Activated CD8-positive, alpha-beta memory T cell treated with anti-CD3 and anti-CD28 coated beads, Interleukin-2, amount 50 U/mL, for 1 hour (primary cell): ENCODE data around the gene NUDT4.

Experiments
- DNase-seq: peaks from one replicate; pipeline ENCODE4 v3.0.0-alpha.2; 2020; ENCODE audit errors: extremely low read depth

The NUDT4 gene

DNA sequence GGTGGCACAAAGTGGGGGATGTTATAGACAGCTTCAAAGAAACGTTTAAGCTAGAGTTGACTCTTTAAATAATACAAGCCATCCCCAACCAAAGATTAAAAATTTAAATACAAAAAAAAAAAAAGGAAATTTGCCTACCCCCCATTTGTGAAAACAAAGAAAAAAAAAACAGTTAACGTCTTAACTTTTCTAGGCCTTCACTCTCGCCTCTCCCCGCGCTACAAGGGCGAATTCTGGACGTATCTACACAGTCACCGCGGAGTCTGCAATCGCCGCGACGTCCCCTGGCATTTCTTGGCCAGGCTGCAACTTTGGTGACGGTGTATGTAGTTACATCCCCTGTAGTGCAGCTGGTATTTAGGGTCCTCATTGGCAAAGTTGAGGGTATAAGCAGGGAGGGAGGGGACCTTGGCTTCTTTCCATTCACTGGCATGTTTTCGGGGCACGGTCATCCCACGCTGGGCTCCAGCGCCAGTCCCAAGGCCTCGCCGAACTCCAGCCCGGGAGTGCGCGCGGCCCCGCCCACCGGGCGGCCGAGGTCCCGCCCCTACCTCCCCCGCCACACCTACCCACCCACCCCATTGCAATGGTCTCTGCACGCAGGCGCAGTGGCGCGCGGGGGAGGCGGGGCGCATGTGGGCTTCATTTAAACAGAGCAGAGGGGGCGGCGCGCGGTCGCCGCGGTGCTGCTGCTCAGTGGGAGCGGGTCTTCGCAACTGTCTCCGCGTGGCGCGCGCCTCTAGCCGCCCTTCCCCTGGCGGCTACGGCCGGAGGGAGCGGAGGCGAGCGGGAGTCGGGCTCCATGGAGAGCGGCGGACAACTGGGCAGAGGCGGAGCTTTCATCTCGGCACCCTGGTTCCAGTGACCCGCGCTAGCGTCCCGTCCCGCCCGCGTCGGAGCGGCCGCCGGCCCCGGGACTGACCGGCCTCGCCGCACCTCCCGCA is at the start of gene NUDT4:
TSS of gene NUDT4 (plus strand) at position 674 of the 944 bp plus-strand sequence. CDS start 398 bp downstream, outside the sequence.
- peak; percentile 84 for DNase-seq

- DNase-seq: no peak
These were observed 44.7 kb upstream of the NUDT4 start for GRCh38 chr12:93333054-93333453.

GRCh38 chr12:93333828-93334227 is 43.9 kb upstream of the NUDT4 start:
- no peak for DNase-seq

DNA sequence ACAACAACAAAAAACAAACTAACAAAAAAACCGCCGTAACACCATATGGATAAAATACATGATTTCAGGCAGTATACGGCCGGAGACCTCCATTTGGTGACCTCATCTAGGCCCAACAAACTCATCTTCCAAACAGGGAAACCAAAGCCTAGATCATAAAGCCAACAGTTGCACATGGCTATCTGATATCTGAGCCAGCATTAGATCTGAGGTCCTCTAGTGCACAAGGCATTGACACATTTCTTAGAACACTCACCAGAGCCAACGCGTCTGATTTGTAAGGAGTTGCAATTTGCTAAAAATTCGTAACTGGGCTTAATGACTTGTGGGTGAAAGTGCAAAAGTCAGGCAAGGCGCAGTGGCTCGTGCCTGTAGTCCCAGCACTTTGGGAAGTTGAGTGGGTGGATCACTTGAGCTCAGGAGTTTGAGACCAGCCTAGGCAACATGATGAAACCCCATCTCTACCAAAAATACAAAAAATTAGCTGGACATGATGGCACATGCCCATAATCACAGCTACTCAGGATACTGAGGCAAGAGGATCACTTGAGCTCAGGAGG is 42.0 kb upstream of the NUDT4 start:
- no peak for DNase-seq

- no peak for DNase-seq
These were observed 41.4 kb upstream of the NUDT4 start for GRCh38 chr12:93336291-93336741.

- no peak for DNase-seq
These were observed 39.1 kb upstream of the NUDT4 start for GRCh38 chr12:93338598-93338997.

- DNase-seq: no peak
These were observed 38.0 kb upstream of the NUDT4 start for GRCh38 chr12:93339695-93340094.

DNA sequence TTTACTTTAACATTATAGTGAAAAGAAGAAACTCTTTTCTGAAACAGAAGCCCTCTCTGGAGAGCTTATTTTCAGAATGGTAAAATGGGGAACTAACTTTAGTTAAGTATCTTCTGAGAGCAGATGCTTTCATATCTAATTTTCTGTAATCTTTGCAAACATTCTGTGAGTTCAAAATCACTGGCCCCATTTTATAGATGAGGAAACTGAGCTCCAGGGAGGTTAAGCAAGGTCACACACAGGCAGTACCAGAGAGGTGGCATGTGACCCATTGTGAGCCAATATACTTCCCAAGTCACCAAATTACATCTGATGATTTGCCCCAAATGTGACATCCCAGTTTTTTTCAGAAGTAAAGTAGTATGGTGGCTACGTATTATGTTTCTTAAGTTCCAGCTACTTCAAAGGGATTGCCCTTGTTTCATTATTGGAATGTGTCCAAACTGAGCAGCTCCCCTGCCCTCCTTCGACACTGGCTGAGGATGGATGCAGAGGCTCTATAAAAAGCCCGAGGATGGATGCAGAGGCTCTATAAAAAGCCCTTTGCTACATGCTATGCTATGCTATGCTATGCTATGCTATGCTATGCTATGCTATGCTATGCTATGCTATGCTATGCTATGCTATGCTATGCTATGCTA is 36.2 kb upstream of the NUDT4 start:
- no peak for DNase-seq

DNA sequence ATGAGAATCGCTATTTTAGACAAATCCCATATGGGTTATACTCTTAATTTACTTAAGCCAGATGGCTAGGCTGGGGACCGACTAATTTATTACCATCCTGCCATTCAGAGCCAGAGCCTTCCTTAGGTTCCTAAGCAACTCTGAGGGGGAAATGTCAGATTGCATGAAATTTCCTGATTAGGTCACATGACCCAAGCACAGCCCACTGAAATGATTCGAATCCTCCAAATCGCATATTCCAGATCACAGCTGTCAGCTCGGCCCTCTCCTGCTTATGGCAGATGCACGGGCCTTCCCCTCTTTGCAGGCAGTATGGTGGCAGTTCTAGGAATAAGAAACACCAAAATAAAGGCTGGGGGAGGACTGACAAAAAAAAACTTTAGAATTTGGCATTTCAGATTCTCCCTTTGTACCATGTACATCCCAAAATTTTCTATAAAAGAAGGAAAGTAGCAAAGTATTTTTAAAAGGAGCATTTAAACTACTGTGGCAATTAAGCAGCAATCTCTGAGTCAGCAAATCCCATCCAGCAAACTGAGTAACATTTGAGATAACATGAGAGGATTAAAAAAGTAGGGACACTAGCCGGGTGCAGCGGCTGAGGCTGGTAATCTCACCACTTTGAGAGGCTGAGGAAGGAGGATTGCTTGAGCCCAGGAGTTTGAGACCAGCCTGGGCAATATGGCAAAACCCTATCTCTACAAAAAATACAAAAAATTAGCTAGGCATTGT is 30.5 kb upstream of the NUDT4 start:
- DNase-seq: no peak

DNA sequence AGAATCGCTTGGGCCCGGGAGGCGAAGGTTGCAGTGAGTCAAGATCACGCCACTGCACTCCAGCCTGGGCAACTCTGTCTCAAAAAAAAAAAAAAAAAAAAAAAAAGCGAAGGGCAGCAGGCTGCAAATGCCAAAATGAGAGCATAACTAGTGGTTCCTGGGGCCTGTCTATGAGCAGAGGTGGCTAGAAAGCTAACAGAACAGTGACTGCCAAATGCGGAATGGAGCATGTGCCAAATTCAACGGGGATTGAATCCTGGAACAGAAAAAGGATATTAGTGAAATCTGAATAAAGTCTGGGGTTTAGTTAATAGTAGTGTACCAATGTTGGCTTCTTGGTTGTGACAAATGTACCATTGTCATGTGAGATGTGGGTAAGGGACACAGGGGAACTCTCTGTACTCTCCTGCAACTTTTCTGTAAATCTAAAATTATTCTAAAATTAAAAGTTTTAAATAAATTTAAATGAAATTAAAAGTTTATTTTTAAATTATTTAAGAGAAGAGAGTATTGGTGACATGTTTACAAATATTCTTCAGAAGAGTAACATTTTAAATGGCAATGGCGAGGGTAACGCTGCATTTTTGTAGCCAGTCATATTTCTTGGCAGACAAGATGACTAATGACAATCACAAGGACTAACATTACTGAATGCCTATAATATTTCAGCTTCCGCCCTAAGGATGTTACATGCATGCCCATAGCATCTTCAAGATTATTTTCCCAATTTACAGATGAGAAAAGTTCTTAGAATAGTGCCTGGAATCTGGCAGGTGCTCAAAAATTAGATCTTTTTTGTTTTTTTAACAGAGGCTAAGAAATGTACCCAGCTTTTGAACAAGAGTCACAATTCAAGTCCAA is 28.9 kb upstream of the NUDT4 start:
- no peak for DNase-seq

GRCh38 chr12:93351726-93352125 is 26.0 kb upstream of the NUDT4 start:
- no peak for DNase-seq

GRCh38 chr12:93352321-93352720 is 25.4 kb upstream of the NUDT4 start:
- DNase-seq: no peak

- no peak for DNase-seq
These were observed 21.5 kb upstream of the NUDT4 start for GRCh38 chr12:93356214-93356613.

- DNase-seq: no peak
These were observed 19.7 kb upstream of the NUDT4 start for GRCh38 chr12:93358058-93358457.

DNA sequence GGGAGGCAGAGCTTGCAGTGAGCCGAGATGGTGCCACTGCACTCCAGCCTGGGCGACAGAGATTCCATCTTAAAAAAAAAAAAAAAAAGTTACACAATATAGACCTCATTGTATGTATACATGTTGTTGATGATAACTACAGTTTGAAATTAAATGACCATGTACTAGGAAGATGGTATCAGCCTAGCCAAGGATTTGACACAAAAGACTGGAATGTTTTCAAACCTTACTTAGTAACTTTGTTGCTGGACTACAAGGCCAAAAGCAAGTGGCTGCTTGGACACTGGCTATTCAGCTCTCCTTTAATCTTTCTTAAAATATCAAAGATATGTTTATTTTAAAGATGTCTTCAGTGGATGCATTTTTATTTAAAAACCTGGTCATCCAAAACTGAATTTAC is 18.9 kb upstream of the NUDT4 start:
- DNase-seq: no peak

DNA sequence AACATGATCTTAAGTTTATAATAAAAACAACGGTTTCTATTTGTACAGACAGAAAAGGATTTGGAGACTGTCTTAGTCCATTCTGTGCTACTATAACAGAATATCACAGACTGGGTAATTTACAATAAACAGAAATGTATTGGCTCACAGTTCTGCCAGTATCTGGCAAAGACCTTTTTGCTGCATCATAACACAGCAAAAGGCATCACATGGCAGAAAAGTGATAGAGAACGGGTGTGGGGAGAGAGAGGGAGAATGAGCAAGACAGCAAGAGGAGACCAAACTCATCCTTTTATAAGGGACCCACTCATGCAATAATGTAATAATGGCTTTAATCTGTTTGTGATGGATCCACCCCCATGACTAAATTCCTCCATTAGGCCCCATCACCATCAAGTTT is 17.0 kb upstream of the NUDT4 start:
- DNase-seq: no peak

- no peak for DNase-seq
These were observed 16.4 kb upstream of the NUDT4 start for GRCh38 chr12:93361151-93361919.

DNA sequence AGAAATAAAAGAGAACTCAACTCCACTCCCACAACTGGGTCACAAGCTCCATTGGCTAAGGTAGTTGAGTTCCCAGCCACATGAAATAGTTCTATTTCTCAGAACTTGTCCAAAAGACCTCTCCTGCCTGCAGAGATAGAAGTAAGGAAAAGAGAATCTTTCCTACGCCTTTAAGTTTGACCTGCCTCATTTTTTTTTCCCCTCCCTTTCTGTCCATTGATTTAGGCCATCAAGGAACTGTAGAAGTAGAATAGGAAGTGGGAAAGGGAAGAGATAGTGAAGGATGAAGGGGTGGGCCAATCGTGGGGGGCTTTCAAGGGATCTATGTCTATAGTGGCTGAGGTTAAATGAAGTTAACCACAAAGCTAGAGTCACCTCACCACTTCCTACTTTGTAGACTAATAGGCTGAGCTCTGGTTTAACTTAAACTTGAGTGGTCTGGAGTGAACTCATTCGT is 13.9 kb upstream of the NUDT4 start:
- DNase-seq: no peak

GRCh38 chr12:93365616-93366405 is 11.9 kb upstream of the NUDT4 start:
- DNase-seq: no peak
